ENCODE results near the gene PLEKHG7.
"Not testable (repeated sequence)": the region's sequence is repeated elsewhere in the genome, so short reads cannot be mapped to it uniquely, and the experiment has no call there.

The PLEKHG7 gene

GRCh38 chr12:92702754-92703679 lies at the start of gene PLEKHG7:
PLEKHG7 (plus strand) TSS chr12:92702989; CDS start chr12:92706632, 3,643 bp downstream.
- no peak for DNase-seq

- not testable (repeated sequence) for DNase-seq
Measured at GRCh38 chr12:92654256-92654655, 48.5 kb upstream of the PLEKHG7 start.

DNA sequence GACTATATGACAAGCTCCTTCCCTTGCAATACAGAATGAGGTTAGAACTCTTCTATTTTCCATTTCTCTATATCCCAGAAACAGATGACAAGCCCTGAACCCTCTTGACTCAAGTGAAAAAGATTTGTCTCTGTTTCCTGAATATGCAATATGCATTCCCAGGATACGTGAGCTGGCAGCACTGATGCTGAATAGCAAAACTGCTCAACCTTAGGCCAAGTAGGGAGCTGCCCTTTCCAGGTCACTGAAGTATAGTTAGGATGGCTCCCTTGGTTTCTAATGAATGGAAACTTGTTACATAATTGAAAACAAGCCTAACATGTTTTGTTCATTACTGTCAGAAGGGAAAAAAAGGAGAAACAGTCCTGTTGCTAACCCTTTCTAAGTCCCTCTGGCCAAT lies 47.9 kb upstream of the PLEKHG7 start:
- no peak for DNase-seq

- no peak for DNase-seq
Measured at GRCh38 chr12:92656911-92657310, 45.9 kb upstream of the PLEKHG7 start.

GRCh38 chr12:92657770-92658169 lies 45.0 kb upstream of the PLEKHG7 start:
- no peak for DNase-seq

DNA sequence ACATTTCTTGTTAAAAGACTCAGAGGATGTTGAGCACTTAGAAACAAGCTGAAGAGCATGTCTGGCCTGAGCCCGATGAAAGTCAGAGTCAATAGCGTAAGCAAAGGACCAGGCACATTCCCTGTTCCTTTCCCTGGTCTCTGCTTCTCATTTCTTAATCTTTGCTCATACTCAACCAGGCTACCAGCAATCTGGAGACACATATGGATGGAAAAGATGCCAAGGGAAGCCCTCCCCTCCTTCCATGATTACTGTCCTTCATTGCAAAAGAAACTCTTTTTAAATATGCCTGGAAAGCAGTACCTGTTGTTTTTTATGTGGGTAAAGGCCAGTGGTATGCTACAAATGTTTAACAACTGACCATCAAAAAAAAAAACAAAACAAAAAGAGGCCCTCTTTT lies 44.2 kb upstream of the PLEKHG7 start:
- DNase-seq, result no peak

- no peak for DNase-seq
Measured at GRCh38 chr12:92661269-92661668, 41.5 kb upstream of the PLEKHG7 start.

DNA sequence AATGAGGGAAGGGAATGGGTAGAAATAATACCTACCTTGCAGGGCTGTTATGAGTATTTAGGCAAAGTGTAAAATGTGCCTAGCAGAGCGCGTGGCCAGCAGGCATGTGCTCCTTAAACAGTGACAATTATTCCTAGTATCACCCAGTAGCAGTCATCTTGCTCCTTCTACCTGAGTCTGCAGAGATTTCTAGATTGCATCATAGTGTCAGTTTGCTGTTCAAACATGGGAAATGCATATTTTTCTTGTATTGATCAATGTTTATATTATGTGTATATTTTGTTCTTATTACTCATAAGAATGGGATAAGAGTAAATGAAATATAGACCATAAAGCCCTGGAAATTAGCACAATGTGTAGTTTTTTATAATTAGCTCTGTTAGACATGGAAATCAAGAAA lies 37.3 kb upstream of the PLEKHG7 start:
- DNase-seq, result no peak

DNA sequence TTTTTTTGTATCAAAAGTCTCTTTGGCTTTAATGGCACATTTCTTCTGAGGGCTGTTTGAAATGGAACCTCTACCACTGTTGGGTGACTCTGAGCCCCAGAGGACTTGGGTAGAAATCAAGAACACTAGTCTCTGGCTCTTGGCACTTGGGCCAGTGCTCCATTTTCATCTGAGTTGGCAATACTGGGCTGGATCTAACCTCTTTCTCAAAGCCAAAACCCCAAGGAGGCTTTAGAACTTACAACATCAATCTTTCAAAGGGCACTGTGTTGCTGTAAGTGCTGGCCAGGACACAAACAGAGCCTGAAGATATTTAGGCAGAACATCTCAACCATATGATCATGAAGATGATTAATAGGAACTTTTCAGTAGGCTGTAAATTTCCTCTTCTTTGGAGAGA lies 34.0 kb upstream of the PLEKHG7 start:
- no peak for DNase-seq

DNA sequence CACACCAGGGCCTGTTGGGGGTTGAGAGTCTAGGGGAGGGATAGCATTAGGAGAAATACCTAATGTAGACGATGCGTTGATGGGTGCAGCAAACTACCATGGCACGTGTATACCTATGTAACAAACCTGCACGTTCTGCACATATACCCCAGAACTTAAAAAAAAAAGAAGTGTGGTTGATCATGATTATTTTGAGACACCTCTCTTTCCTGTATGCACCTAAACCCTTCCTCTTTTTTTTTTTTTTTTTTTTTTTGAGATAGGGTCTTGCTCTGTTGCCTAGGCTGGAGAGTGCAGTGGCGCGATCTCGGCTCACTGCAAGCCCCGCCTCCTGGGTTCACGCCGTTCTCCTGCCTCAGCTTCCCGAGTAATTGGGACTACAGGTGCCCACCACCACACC lies 31.3 kb upstream of the PLEKHG7 start:
- DNase-seq, result not testable (repeated sequence)

GRCh38 chr12:92673756-92674155 lies 29.0 kb upstream of the PLEKHG7 start:
- DNase-seq, result no peak

- DNase-seq, result no peak
Measured at GRCh38 chr12:92674500-92674899, 28.3 kb upstream of the PLEKHG7 start.

- no peak for DNase-seq
Measured at GRCh38 chr12:92675092-92675865, 27.5 kb upstream of the PLEKHG7 start.

DNA sequence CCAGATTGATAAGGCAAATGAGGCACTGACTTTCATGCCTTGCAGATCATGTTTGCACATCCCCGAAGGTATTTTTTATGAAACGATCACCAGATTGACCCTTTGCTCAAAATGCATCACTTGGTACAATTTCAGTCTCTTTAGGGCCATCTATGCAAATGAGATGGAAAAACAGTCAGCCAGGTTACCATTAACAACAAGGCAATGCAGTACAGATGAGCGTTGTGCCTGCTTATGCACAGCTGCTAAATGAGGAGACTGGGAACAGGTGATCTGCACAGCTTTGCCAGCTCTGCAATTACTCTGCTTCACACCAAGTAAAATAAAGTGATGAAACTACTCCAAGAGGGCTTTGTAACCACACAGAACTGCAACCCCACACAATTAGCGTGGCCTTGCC lies 26.1 kb upstream of the PLEKHG7 start:
- no peak for DNase-seq

DNA sequence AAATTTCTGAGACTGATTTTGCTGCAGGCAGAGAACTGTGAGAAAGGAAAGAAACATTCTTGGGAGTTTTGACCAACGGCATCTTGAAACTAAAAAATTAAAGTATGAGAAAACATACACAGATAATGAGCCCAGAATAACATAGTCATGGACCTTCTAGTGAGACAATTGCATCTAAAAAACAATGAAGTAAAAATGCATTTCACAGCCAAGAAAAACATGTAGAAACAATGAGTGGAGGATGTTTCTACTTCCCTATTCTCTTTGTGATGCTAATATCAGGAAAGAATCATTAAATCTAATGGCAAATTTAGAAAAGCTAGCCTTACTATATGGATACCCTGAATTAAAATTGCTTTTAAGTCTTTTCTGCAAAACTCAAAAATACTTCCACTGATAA lies 12.2 kb upstream of the PLEKHG7 start:
- no peak for DNase-seq

- DNase-seq, result no peak
Measured at GRCh38 chr12:92695056-92695455, 7.7 kb upstream of the PLEKHG7 start.

GRCh38 chr12:92695577-92695976 lies 7.2 kb upstream of the PLEKHG7 start:
- no peak for DNase-seq

DNA sequence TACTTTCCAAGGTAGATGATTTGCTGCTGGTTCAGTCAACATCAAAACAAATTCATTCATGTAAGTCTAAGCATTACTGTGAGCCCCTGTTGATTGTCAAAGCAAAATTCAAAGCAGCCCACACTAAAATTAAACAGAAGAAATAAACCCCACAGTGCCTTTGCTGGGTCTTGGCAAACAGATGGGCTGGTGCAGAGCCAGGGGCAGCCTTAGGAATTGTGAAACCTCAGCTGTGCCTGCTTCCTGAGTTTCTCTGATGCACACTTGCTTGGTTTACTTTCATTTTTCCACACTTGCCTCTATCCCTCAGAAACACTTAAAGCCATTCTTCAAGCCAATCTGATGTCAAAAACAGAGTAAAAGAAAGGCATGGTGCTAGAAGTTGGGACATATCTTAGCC lies 6.6 kb upstream of the PLEKHG7 start:
- no peak for DNase-seq

- DNase-seq, result no peak
Measured at GRCh38 chr12:92698474-92698873, 4.3 kb upstream of the PLEKHG7 start.

GRCh38 chr12:92701441-92701840 lies 1.3 kb upstream of the PLEKHG7 start:
- no peak for DNase-seq

GRCh38 chr12:92703786-92704185 lies 997 bp downstream of the PLEKHG7 start:
- DNase-seq, result no peak

DNA sequence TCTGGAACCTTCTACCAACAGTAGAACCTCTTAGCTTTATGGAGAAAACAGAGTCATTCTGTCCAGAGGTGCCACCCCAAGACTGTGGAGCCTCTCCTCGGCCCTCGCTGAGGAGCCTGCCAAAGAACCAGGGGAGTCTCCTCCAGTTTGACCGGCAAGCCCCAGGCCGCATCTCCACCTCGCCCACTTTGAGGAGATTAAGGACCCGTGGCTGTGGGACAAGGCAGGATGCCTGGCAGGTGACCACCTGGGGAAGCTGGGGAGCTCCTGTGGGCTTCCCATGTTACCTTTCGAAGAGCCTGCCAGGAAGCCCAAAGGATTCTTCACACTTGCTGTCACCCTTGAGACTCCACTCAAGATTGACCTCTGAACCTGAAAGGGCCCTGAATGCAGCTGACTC lies 3.8 kb downstream of the PLEKHG7 start:
- DNase-seq, result no peak

- no peak for DNase-seq
Measured at GRCh38 chr12:92707926-92708325, 5.1 kb downstream of the PLEKHG7 start.

DNA sequence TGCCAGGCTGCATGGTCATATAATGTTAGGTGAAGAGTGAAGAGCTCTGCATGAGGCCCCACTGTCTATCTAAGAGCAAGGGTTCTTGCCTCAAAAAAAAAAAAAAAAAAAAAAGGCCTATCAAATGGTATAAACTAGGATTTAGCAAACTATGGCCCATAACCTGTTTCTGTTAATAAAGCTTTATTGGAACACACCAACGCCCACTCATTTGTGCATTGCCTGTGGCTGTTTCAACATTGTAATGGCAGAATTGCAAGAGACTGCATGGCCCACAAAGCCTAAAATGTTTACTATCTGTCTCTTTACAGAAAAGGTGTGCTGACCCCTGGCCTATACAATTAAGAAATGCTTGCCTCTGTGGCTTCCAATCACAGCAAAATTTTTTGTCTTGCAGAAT lies 12.8 kb downstream of the PLEKHG7 start:
- DNase-seq, result no peak

All from midbrain (tissue), 1 donor.